B cell (primary cell): Measurements from ENCODE around the gene ATP8B1. TPM values are rescaled to one million over a fixed set of nuclear protein-coding genes. Genes with fewer than 3 reads are reported as not detected.

Experiments
- ATAC-seq: fragments of 200-7000 bp; cut with Tn5 transposase; one replicate; pipeline ENCODE4 v1.10.0; 2021; ENCODE audit warnings: low read depth, mild to moderate bottlenecking, moderate number of reproducible peaks, moderate library complexity
- CTCF ChIA-PET: fragments of 350-600 bp; sonication (Branson Sonifier 250); formaldehyde crosslinking; loops from one replicate; lab custom pipeline; 2021; ENCODE audit warnings: antibody characterized with exemption, inconsistent platforms; lab: Charles Lee
- POLR2A ChIA-PET: fragments of 350-600 bp; sonication (Branson Sonifier 250); formaldehyde crosslinking; loops from one replicate; lab custom pipeline; 2021; ENCODE audit warnings: antibody characterized with exemption; lab: Charles Lee
- DNase-seq: peaks from one replicate; pipeline ENCODE4 v3.0.0; 2013
- H2AFZ ChIP-seq: 2 replicates; pipeline ENCODE4 v1.6.1; 2012; ENCODE audit warnings: mild to moderate bottlenecking, low read depth, low read length; ENCODE audit not compliant: insufficient read depth, poor library complexity, severe bottlenecking
- H3K27ac ChIP-seq, 2 donors: 1 replicate in 1 of 2; 2 replicates in 1 of 2; pipeline ENCODE4 v1.5.1; 2012 to 2013; ENCODE audit warnings: low read length in 2 of 2, mild to moderate bottlenecking in 2 of 2, moderate library complexity in 1 of 2
- H3K27me3 ChIP-seq, 4 experiments: fragments of 200-600 bp in 1 of 4; sonication (generic) in 1 of 4; replicated peaks in 1 of 4; 1 replicate in 2 of 4; 2 replicates in 2 of 4; pipeline versions ENCODE4 v1.6.1 to v1.7.0; 2013 to 2016; ENCODE audit warnings: low read length in 3 of 4, mild to moderate bottlenecking in 2 of 4, mixed read lengths in 1 of 4, moderate library complexity in 1 of 4; ENCODE audit not compliant: insufficient read depth in 4 of 4, control insufficient read depth in 3 of 4; ENCODE audit errors: control extremely low read depth in 1 of 4
- H3K36me3 ChIP-seq, 2 experiments: replicated peaks in 1 of 2; 1 replicate in 1 of 2; 2 replicates in 1 of 2; pipeline versions ENCODE4 v1.6.1 to v1.7.1; 2013; ENCODE audit warnings: low read length in 1 of 2; ENCODE audit not compliant: insufficient read depth in 2 of 2, control insufficient read depth in 1 of 2; ENCODE audit errors: control extremely low read depth in 1 of 2, extremely low read depth in 1 of 2
- H3K4me1 ChIP-seq, 2 donors: fragments of 200-600 bp in 1 of 2; sonication (generic) in 1 of 2; 1 replicate in 1 of 2; 2 replicates in 1 of 2; pipeline versions ENCODE4 v1.5.1 to v1.6.1; 2013 to 2017; ENCODE audit warnings: low read length in 2 of 2; ENCODE audit not compliant: control insufficient read depth in 2 of 2, insufficient read depth in 2 of 2
- H3K4me2 ChIP-seq: replicated peaks from 2 replicates; pipeline ENCODE3; 2012; ENCODE audit warnings: mild to moderate bottlenecking, low read depth, low read length; ENCODE audit not compliant: poor library complexity, severe bottlenecking
- H3K4me3 ChIP-seq, 5 experiments: fragments of 200-600 bp in 1 of 5; sonication (generic) in 1 of 5; 1 replicate in 3 of 5; 2 replicates in 2 of 5; pipeline versions ENCODE4 v1.5.1 to v1.7.0; 2011 to 2016; ENCODE audit warnings: low read length in 4 of 5, mild to moderate bottlenecking in 4 of 5, low read depth in 2 of 5, control low read depth in 1 of 5, moderate library complexity in 1 of 5; ENCODE audit not compliant: insufficient read depth in 1 of 5; ENCODE audit errors: control extremely low read depth in 1 of 5, extremely low read depth in 1 of 5
- H3K79me2 ChIP-seq: fragments of 200-600 bp; sonication (generic); one replicate; pipeline ENCODE4 v1.6.0; 2016; ENCODE audit warnings: low read length; ENCODE audit not compliant: control insufficient read depth, insufficient read depth
- H3K9ac ChIP-seq: fragments of 200-600 bp; sonication (generic); 2 replicates; pipeline ENCODE4 v1.6.1; 2017; ENCODE audit warnings: mild to moderate bottlenecking, low read length, moderate library complexity
- H3K9me3 ChIP-seq, 3 donors: one replicate each; pipeline versions ENCODE4 v1.6.1 to v1.7.1; 2013; ENCODE audit warnings: low read length in 2 of 3; ENCODE audit not compliant: control insufficient read depth in 2 of 3, insufficient read depth in 1 of 3; ENCODE audit errors: control extremely low read depth in 1 of 3
- H4K20me1 ChIP-seq: 2 replicates; pipeline ENCODE4 v1.6.0; 2012; ENCODE audit warnings: mild to moderate bottlenecking, low read length; ENCODE audit not compliant: insufficient read depth, control insufficient read depth, poor library complexity, severe bottlenecking
- H3K27ac Mint-ChIP-seq: one replicate; pipeline ENCODE4 v1.8.0; 2021; ENCODE audit warnings: mixed read lengths
- H3K27me3 Mint-ChIP-seq: one replicate; pipeline ENCODE4 v1.8.0; 2021; ENCODE audit warnings: mixed read lengths
- H3K4me1 Mint-ChIP-seq: one replicate; pipeline ENCODE4 v1.8.0; 2021; ENCODE audit warnings: mixed read lengths
- H3K4me3 Mint-ChIP-seq: one replicate; pipeline ENCODE4 v1.8.0; 2021; ENCODE audit warnings: mixed read lengths
- H3K9me3 Mint-ChIP-seq: one replicate; pipeline ENCODE4 v1.8.0; 2022; ENCODE audit warnings: mixed read lengths; ENCODE audit not compliant: insufficient read depth
- CTCF ChIP-seq: fragments of 200-600 bp; IDR thresholded peaks from one replicate; pipeline ENCODE4 v1.8.0; 2022; ENCODE audit warnings: antibody characterized with exemption, mild to moderate bottlenecking
- EZH2 ChIP-seq: IDR thresholded peaks from 2 replicates; pipeline ENCODE4 v1.6.1; 2012; ENCODE audit warnings: borderline replicate concordance, low read depth, mild to moderate bottlenecking, moderate library complexity, low read length; ENCODE audit not compliant: insufficient read depth, poor library complexity, severe bottlenecking
- WGBS: methylation state at CpG from one replicate; pipeline ENCODE4 v1.1.5; 2013; ENCODE audit warnings: missing lambda C conversion rate; ENCODE audit not compliant: insufficient coverage; 5-methylcytosine and 5-hydroxymethylcytosine counted together
- intact Hi-C: fragments of 100-400 bp; cut with micrococcal nuclease; formaldehyde crosslinking; loops from one replicate; pipeline ENCODE4 v1.10.0; 2022
- polyA plus RNA-seq: library from polyadenylated mRNA; depleted of rRNA; stranded (reverse); fragments of >200 nt; gene quantifications from 2 replicates; pipeline ENCODE4 v1.2.3, GENCODE V29; 2012
- total RNA-seq, 2 donors: library from RNA; stranded (reverse); fragments of 120-200 nt in 1 of 2; gene quantifications; 1 replicate in 1 of 2; 2 replicates in 1 of 2; pipeline versions ENCODE4 v1.2.3 to v1.2.4, GENCODE V29; 2013 to 2022

ATP8B1 gene
- total and polyA plus RNA-seq, 2 donors (not counting 1 experiment from before 2014, with no cell fraction given): 0.27 TPM; not detected in 1

DNA sequence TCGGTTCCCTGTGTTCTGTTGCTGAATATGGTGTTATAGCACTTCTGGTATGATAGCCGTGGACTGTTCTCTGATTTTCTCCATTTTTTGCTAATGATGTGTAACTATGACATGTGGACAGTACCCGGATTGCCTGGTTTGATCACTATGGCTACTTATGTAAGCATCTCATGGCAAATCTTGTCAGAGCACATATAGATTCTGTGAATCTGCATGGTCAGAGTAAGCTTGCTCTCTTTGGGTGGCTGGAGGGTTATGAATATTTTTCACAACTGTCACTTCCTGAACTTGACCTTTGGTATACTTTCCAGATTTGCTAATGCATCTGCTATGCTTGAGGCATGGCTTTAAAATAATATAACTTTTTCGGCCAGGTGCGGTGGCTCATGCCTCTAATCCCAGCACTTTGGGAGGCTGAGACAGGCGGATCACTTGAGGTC, 36.8 kb upstream of the ATP8B1 start:
- ChIA-PET POLR2A (no interaction called here), CTCF (interaction anchor here (0.6 kb wide), 1 partner anchor 222 kb away, joined by 3 read pairs; no protein-coding TSS in a partner anchor)
- H3K4me3 Mint-ChIP-seq: no peak overlapping the region
- H4K20me1 ChIP-seq: no peaks in the 10 kb centered on the region
- H3K4me3 ChIP-seq: no peak overlapping the region
- peaks cover 0 to 14% (median 0%) of the 10 kb centered on the region in 3 donors for H3K9me3 ChIP-seq
- no peaks in the 10 kb centered on the region for H3K36me3 ChIP-seq
- 100% methylated on average over 6 of the region's 6 CpGs for WGBS
- intact Hi-C loops: loop anchor here (5.0 to 10.0 kb wide), 4 partner anchors 38 to 1185 kb away; partner anchors contain the start of genes ATP8B1, NEDD4L and WDR7
- H3K79me2 ChIP-seq: no peaks in the 10 kb centered on the region
- H3K4me2 ChIP-seq: no peak overlapping the region
- peaks cover 2% of the 10 kb centered on the region for H3K9me3 Mint-ChIP-seq
- no peak overlapping the region for H3K27ac ChIP-seq
- no peak overlapping the region for H3K27ac Mint-ChIP-seq
- H3K27me3 Mint-ChIP-seq: no peaks in the 10 kb centered on the region
- H3K4me1 Mint-ChIP-seq: peaks cover 52% of the 10 kb centered on the region
- H3K9ac ChIP-seq: no peak overlapping the region
- no peaks in the 10 kb centered on the region for H3K27me3 ChIP-seq
- DNase-seq: no peak
- peaks cover 11 to 19% of the 10 kb centered on the region in 2 donors for H3K4me1 ChIP-seq
- ATAC-seq: no peak
- TF ChIP-seq CTCF (no peak), EZH2 (no peak)
- H2AFZ ChIP-seq: no peak overlapping the region

DNA sequence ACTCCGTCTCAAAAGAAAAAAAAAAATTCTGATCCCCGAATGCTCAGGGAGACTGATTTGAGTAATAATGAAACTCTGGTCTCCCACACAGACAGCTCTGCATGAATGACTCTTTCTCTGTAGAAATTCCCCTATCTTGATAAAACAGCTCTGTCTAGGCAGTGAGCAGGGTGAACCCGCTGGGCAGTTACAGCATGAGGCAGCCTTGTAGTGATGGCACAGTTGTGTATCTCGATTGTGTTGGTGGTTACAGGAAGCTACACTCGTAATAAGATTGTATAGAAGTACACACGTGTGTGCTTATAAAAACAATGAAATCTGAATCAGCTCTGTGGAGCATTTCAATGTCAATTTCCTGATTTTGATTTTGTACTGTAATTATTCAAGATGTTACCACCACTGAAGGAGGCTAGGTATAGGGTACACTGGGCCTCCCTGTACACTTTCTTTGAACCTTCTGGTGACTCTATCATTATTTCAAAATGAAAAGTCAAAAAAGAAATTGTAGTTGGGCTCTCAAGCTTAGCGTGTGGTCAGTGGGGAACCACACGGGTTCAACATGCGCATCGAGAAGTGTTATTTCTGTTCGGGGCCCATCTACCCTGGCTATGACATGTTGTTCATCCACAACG, 34.9 kb upstream of the ATP8B1 start:
- Mint-ChIP-seq H3K9me3 (peaks cover 2% of the 10 kb centered on the region), H3K27ac (peak overlapping the region; percentile 88), H3K27me3 (no peaks in the 10 kb centered on the region), H3K4me3 (peak overlapping the region; percentile 72), H3K4me1 (peaks cover 65% of the 10 kb centered on the region)
- H3K4me3 ChIP-seq: peak overlapping the region in 3 of 5 experiments; percentile 11 to 48 (median 13)
- TF ChIP-seq EZH2 (no peak), CTCF (no peak)
- H3K9me3 ChIP-seq: peaks cover 0 to 14% (median 0%) of the 10 kb centered on the region in 3 donors
- peak overlapping the region; percentile 59 to 82 for H3K27ac ChIP-seq
- peak overlapping the region; percentile 36 for H3K9ac ChIP-seq
- POLR2A ChIA-PET: interaction anchor here (0.6 to 0.9 kb wide), 4 partner anchors 173 to 451 kb away, joined by 3 to 6 read pairs (median 4); no protein-coding TSS in a partner anchor
- intact Hi-C loops: loop anchor here (1.0 to 10.0 kb wide), 6 partner anchors 36 to 1183 kb away; partner anchors contain the start of genes ATP8B1, NEDD4L and WDR7
- CTCF ChIA-PET: interaction anchor here (0.6 to 1.6 kb wide), 10 partner anchors 9 to 925 kb away, joined by 3 to 7 read pairs (median 4); partner anchors contain the start of genes NARS1 and NEDD4L
- no peaks in the 10 kb centered on the region for H3K27me3 ChIP-seq
- peak overlapping the region; percentile 58 for H3K4me2 ChIP-seq
- DNase-seq (peak; percentile 84), ATAC-seq (peak; percentile 91)
- 36% methylated on average over 8 of the region's 12 CpGs for WGBS
- H4K20me1 ChIP-seq: no peaks in the 10 kb centered on the region
- peak overlapping the region; percentile 7 for H2AFZ ChIP-seq
- no peaks in the 10 kb centered on the region for H3K79me2 ChIP-seq
- H3K4me1 ChIP-seq: peaks cover 19 to 27% of the 10 kb centered on the region in 2 donors
- no peaks in the 10 kb centered on the region for H3K36me3 ChIP-seq
